K562 (cell line): ENCODE measurements around the gene STK11. TPM values are rescaled to one million over a fixed set of nuclear protein-coding genes. Genes with fewer than 3 reads are reported as not detected.
A peak's percentile ranks its signal among the peaks of the same experiment; 100 is the strongest.

Source experiments
- BHLHE40 ChIP-seq: IDR thresholded peaks from 2 replicates; pipeline ENCODE4 v1.6.1; 2011; ENCODE audit warnings: low read length, improper control_type of control experiment
- BRF2 ChIP-seq: IDR thresholded peaks from 3 replicates; pipeline ENCODE4 v1.6.1; 2011; ENCODE audit warnings: borderline replicate concordance, mild to moderate bottlenecking; ENCODE audit not compliant: insufficient read length, insufficient read depth
- ESRRB ChIP-seq: fragments of 250-450 bp; sonication (Bioruptor Pico); IDR thresholded peaks from 2 replicates; pipeline ENCODE4 v1.5.0; 2020; ENCODE audit warnings: mild to moderate bottlenecking, moderate library complexity, borderline replicate concordance
- GTF2E2 ChIP-seq: fragments of 200-800 bp; sonication (Bioruptor generic); IDR thresholded peaks from 2 replicates; pipeline ENCODE4 v1.6.1; 2016; ENCODE audit warnings: missing genetic modification characterization, missing compliant biosample characterization
- HDAC3 ChIP-seq: fragments of 450-650 bp; IDR thresholded peaks from 2 replicates; pipeline ENCODE4 v1.6.1; 2018; ENCODE audit warnings: borderline replicate concordance, mild to moderate bottlenecking, moderate library complexity; ENCODE audit not compliant: partially characterized antibody
- KLF10 ChIP-seq: fragments of 250-450 bp; sonication (Bioruptor Pico); IDR thresholded peaks from 2 replicates; pipeline ENCODE4 v1.6.1; 2021; ENCODE audit warnings: matching md5 sums
- NR1H2 ChIP-seq: sonication (generic); formaldehyde crosslinking; IDR thresholded peaks from 2 replicates; pipeline ENCODE4 v1.4.0; 2020; ENCODE audit warnings: mild to moderate bottlenecking, missing genetic modification reagents
- NUFIP1 ChIP-seq: fragments of 450-650 bp; IDR thresholded peaks from 2 replicates; pipeline ENCODE4 v1.6.1; 2018; ENCODE audit not compliant: partially characterized antibody
- PHF20 ChIP-seq: fragments of 450-650 bp; IDR thresholded peaks from 2 replicates; pipeline ENCODE4 v1.6.1; 2018; ENCODE audit not compliant: partially characterized antibody
- POLR3A ChIP-seq: IDR thresholded peaks from 2 replicates; pipeline ENCODE4 v1.6.1; 2011; ENCODE audit warnings: borderline replicate concordance, mild to moderate bottlenecking, moderate library complexity; ENCODE audit not compliant: insufficient read length, insufficient read depth; ENCODE audit errors: extremely low read depth
- RAD21 ChIP-seq, 2 experiments: fragments of 250-450 bp in 1 of 2; fragments of 450-650 bp in 1 of 2; sonication (Bioruptor Pico) in 1 of 2; formaldehyde crosslinking in 1 of 2; IDR thresholded peaks in 1 of 2; conservative IDR thresholded peaks in 1 of 2; 2 replicates each; pipeline versions ENCODE4 v1.4.0 to v1.8.0; 2020 to 2022; ENCODE audit warnings: mild to moderate bottlenecking in 2 of 2, moderate library complexity in 1 of 2
- SMARCB1 ChIP-seq: IDR thresholded peaks from 2 replicates; pipeline ENCODE4 v1.6.1; 2011; ENCODE audit warnings: improper control_type of control experiment, low read depth; ENCODE audit not compliant: insufficient read length
- SRSF1 ChIP-seq: fragments of 200-400 bp; formaldehyde crosslinking; IDR thresholded peaks from 2 replicates; pipeline ENCODE4 v1.6.1; 2017; ENCODE audit warnings: mild to moderate bottlenecking, low read depth, low read length, moderate library complexity
- STAT5B ChIP-seq: fragments of 250-450 bp; sonication (Bioruptor Pico); IDR thresholded peaks from 2 replicates; pipeline ENCODE4 v1.8.0; 2021; ENCODE audit warnings: mild to moderate bottlenecking, inconsistent platforms
- TCF7L2 ChIP-seq: fragments of 150-350 bp; IDR thresholded peaks from 2 replicates; pipeline ENCODE4 v1.6.1; 2016; ENCODE audit warnings: low read depth, mild to moderate bottlenecking, low read length, moderate library complexity
- TCFL5 ChIP-seq: fragments of 250-450 bp; sonication (Bioruptor Pico); conservative IDR thresholded peaks from 2 replicates; pipeline ENCODE4 v1.6.1; 2021; ENCODE audit warnings: mild to moderate bottlenecking, moderate library complexity, matching md5 sums
- ZNF217 ChIP-seq: sonication (generic); formaldehyde crosslinking; IDR thresholded peaks from 2 replicates; pipeline ENCODE4 v1.8.0; 2022; ENCODE audit warnings: mild to moderate bottlenecking, missing genetic modification reagents
- ZNF311 ChIP-seq: fragments of 250-450 bp; sonication (Bioruptor Pico); IDR thresholded peaks from 2 replicates; pipeline ENCODE4 v1.4.0; 2020; ENCODE audit warnings: mild to moderate bottlenecking, moderate library complexity
- ZNF445 ChIP-seq: fragments of 250-450 bp; sonication (Bioruptor Pico); IDR thresholded peaks from 2 replicates; pipeline ENCODE4 v1.4.0; 2020; ENCODE audit warnings: low read depth, mild to moderate bottlenecking, moderate library complexity
- ZNF707 ChIP-seq: fragments of 250-450 bp; sonication (Bioruptor Pico); conservative IDR thresholded peaks from 2 replicates; pipeline ENCODE4 v1.8.0; 2022; ENCODE audit warnings: inconsistent platforms, mild to moderate bottlenecking, moderate library complexity
- ZNF75A ChIP-seq: fragments of 450-650 bp; formaldehyde crosslinking; IDR thresholded peaks from 2 replicates; pipeline ENCODE4 v1.4.0; 2020; ENCODE audit warnings: mild to moderate bottlenecking
- ZNF766 ChIP-seq: fragments of 200-800 bp; sonication (Bioruptor generic); conservative IDR thresholded peaks from 2 replicates; pipeline ENCODE4 v1.6.1; 2016; ENCODE audit warnings: missing genetic modification characterization, missing compliant biosample characterization
- polyA plus RNA-seq, 8 experiments: library from polyadenylated mRNA; depleted of rRNA in 4 of 8; stranded (reverse) in 5 of 8; unstranded in 3 of 8; fragments of >200 nt; fragmentation: Nextera tagmentation in 2 of 8; fragmentation: Illumina TruSeq in 1 of 8; extraction: Ambion mirVana in 2 of 8; extraction: Trizol in 1 of 8; gene quantifications; 2 replicates each; pipeline versions ENCODE4 v1.2.1 to v1.2.3, GENCODE V29; 2011 to 2014; ENCODE audit warnings: inconsistent platforms in 1 of 8, missing spikeins in 1 of 8
- total RNA-seq, 7 experiments: library from RNA; depleted of rRNA in 6 of 7; stranded (reverse); fragments of >200 nt in 6 of 7; fragmentation: Illumina TruSeq in 2 of 7; extraction: Trizol in 2 of 7; gene quantifications; 2 replicates each; pipeline versions ENCODE4 v1.2.1 to v1.2.3, GENCODE V29; 2011 to 2021; ENCODE audit warnings: low replicate concordance in 1 of 7

Gene STK11
- total and polyA plus RNA-seq, 9 of the 15 experiments (the other 6 are each of a cell fraction or from before 2014, with no cell fraction given) = 0.15 to 96.5 (median 31.7) TPM

- TF ChIP-seq RAD21 (CRISPR knock-in tag; conservative IDR thresholded peaks at IDR 0.05 in 1 of 2, IDR thresholded peaks at IDR 0.05 in 1 of 2) (no peak), NR1H2 (CRISPR knock-in tag) (no peak), TCFL5 (CRISPR knock-in tag) (no peak), ZNF707 (no peak), ZNF766 (CRISPR knock-in tag) (0 out of 2 replicates have a peak, but pooled peaks have one; percentile 5), KLF10 (no peak), ZNF311 (no peak), HDAC3 (no peak), BHLHE40 (no peak), NUFIP1 (no peak), ZNF75A (CRISPR knock-in tag) (no peak), ESRRB (CRISPR knock-in tag) (no peak), SMARCB1 (no peak), GTF2E2 (tag) (no peak), ZNF445 (CRISPR knock-in tag) (no peak), PHF20 (no peak), ZNF217 (CRISPR knock-in tag) (no peak), SRSF1 (no peak), BRF2 (no peak), TCF7L2 (no peak), POLR3A (no peak), STAT5B (CRISPR knock-in tag) (no peak)
These were observed 43.9 kb downstream of the STK11 start (continued) for GRCh38 chr19:1249298-1249989.
